ENCODE data around the gene MEIS2.

Gene MEIS2

DNA sequence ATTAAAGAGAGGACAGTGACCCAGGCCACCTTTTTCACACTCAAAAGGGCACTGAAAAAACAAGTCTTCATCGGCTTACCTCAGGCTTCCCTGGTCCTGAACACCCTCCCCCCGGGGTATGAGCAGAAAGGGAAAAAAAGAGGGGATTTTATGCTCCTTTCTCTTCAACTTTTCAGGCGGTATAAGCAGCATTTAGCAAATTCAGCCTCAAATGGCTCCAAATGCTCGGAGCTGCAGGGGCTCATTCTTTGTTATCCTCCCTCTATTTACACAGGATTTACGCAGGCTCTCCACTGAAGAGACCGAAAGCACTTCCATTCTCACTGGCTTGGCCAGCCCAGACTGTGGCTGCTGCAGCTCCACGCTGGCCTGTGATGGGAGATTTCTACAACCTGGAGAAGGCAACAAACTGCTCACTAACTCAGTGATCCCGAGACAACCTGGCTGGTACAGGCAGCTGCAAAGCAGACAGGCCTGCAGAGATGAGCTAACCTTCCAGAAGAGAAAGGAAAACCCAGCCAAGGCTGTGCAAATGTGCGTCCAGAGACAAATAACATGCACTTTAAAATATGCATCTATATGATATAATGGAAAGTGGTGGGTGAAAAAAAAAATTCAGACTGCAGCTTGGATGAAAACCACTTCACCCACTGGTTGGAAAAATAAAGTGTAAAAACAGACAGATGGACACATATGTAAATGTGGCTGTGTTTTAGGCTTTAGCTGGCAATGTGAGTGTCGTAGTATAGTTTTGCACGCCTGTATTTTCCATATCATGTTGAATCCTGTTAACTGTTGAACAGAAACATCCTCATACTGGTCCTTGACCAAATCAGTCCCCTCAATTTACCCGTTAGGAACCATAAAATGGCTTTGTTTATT is 54.2 kb downstream of the MEIS2 start:
- DNase-seq (ENCODE audit: low read depth, low spot score), result no peak
- H3K27ac ChIP-seq, result no peak overlapping the region

DNA sequence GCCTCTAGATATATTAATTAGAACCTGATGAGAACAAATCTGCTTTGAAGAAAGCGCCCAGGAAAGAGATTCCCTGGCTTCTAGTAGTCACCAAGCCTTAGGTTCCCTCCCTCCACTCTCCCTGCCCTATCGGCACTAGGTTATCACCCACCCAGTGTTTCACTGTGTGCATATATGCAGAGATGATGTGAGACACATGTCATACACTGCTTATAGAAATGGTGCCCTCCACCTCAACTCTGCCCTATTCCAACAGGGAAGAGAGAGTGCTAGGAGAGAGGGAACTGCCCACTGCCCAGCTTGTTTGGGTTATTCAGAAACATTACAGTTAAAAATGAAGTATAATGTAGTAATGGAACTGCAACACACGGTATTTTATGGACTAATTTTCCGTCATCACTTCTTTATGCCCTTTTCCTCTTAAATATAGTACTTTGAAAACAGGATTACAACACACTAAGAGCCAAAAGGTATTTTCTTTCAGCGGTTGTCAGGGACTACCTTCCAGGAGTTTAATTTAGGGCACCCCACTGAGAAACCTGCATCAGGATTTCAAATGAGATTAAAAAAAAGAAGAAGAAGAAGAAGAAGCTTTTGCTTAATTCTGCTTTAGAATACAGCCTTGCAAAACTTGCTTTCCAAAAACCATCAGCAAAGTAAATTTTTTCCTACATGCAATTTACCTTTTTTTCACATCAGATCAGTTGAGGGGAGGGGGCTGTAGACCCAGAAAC is 55.3 kb downstream of the MEIS2 start:
- H3K27ac ChIP-seq, result no peak overlapping the region
- no peak for DNase-seq (ENCODE audit: low read depth, low spot score)

DNA sequence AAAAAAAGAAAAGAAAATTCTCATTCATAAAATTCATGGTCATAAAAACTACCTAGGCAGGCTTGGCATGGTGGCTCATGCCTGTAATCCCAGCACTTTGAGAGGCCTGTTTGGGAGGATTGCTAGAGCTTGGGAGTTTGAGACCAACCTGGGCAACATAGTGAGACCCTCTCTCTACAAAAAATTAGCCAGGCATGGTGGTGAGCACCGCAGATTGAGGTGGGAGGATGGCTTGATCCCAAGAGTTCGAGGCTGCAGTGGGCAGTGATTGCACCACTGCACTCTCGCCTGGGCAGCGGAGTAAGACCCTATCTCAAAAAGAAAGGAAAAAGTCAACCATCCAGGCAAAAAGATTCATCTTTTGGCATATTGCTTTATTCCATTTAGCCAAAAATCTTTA is 58.5 kb downstream of the MEIS2 start:
- no peak overlapping the region for H3K27ac ChIP-seq
- no peak for DNase-seq (ENCODE audit: low read depth, low spot score)

DNA sequence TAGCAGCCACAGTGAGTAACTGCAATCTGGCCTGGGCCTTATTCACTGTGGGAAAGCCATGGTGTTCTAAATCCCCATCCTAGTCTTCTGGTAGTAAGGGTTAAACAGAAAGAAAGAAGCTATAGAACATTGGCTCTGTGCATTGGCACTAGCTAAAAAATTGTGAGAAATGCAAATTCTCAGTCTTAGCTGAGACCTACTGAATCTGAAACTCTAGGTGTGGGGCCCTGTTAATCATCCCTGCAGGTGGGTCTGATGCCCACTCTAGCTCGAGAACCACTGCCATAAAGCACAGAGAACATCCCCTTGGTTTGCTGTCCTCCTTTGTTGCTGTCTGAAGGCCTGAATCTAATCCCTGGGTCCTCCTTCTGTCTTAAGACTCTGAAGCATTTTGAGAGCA is 59.3 kb downstream of the MEIS2 start:
- DNase-seq (ENCODE audit: low read depth, low spot score), result no peak
- H3K27ac ChIP-seq, result no peak overlapping the region

DNA sequence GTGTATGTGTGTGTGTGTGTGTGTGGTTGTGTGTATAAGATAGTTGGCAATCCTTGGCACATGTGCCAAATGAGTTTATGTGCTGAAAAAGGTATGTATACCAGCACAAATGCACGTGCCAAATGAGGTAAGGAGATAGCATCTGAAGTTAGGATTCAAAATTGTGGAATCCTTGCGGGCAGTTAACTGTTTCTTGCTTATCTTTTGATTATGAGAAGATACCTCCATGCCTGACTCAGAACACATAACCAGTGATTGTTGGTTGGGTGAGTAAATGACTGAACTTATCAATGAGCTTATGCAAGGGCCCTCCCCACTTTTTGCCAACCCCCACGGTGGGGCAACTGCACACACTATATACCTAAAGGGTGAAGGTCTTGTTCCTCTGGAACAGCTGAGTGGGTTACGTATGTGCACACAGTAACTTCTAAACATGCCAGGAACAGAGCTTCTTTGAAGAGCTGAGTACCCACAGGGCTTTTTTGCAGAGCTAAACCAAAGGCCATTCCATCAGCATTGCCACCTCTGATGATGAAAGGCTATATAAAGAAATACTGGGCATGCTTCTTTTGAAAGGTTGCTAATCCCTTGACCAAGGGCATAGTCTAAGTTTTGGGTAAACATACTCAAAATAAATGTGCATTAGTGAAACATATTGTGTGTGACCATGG is 60.1 kb downstream of the MEIS2 start:
- DNase-seq (ENCODE audit: low read depth, low spot score), result no peak

DNA sequence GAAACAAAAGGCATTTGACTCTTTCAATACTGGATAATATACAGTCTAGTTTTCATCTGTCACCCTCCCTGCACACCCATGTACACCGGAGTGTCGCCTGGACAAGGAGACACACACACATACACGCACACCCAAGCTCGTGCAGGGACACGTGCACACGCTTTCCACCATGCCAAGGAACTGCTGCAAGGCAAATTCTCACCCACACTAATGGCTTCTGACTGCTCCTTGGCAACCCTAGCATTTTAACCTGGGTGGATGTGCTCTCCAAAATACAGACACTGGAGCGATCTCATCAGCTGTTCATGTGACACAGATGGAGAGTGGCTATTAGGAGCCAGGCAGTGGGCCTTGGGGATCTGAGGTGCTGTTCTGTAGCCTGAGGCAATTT is 61.6 kb downstream of the MEIS2 start:
- H3K27ac ChIP-seq, result no peak overlapping the region
- no peak for DNase-seq (ENCODE audit: low read depth, low spot score)

More for the DNA sequence above, 60.1 kb downstream of the MEIS2 start:
- H3K27ac ChIP-seq, result no peak overlapping the region

DNA sequence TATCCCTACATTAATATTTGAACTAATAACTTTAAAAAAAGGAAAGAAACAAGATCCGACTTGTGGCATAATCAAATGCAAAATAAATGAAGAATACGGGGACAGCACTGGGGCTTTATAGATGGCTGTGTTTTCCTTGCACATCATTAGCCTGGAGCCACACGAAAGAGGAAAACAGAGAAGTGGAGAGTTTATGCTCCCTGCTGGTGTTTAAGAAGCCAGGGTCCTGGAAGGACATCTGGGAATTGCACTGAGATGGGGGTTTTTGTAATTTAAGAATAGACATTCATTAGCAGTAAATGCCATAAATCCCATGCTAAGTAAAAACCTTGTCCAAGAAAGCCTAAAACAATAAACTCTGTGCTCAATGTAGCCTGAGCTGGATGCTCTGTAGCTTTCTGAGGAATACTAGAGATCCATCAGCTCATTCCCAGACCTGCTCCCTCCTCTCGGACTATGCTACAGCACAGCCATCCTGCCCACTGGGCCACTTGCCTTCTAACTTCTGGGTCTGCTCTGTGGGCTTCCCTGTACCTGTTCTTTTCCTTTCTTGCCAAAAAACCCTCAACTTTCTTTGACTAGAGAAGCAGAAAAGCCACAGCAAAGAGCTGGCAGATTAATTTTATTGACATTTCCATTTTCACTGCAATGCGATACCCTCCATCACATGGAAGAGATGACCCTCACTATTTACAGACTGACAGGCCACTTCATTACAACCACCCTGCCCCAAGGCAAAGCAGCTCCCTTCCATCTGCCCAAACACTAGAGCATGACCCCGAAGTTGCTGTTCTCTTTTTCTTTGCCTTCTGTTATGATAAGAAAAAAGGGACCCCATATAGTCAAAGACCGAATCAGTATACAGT is 62.3 kb downstream of the MEIS2 start:
- no peak overlapping the region for H3K27ac ChIP-seq
- DNase-seq (ENCODE audit: low read depth, low spot score), result no peak

DNA sequence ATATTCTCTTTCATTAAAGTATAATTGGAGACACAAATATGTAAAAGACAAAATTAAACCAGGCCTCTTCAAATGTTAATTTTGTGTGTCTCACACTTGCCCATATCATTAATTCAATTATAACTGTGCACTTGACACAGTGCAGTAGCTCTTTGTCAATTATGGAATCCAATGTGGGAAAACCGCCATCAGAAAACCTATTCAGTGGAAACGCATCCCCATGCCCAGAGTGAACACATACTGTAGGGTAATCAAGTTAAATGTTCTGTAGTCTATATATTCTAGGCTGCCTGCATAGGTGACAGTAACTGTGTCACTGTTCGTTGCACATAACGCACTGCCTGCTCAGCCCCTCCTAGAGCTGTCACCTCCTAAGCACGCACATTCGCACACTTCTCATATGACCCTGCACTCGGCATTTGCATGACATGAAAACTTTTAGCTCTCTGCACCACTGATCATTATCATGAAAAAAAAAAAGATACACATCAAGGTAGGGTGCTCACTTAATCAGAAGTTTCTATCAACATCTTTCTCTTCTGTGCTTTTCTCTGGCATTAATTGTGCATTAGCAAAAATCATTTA is 63.2 kb downstream of the MEIS2 start:
- DNase-seq (ENCODE audit: low read depth, low spot score), result no peak
- H3K27ac ChIP-seq, result no peak overlapping the region

DNA sequence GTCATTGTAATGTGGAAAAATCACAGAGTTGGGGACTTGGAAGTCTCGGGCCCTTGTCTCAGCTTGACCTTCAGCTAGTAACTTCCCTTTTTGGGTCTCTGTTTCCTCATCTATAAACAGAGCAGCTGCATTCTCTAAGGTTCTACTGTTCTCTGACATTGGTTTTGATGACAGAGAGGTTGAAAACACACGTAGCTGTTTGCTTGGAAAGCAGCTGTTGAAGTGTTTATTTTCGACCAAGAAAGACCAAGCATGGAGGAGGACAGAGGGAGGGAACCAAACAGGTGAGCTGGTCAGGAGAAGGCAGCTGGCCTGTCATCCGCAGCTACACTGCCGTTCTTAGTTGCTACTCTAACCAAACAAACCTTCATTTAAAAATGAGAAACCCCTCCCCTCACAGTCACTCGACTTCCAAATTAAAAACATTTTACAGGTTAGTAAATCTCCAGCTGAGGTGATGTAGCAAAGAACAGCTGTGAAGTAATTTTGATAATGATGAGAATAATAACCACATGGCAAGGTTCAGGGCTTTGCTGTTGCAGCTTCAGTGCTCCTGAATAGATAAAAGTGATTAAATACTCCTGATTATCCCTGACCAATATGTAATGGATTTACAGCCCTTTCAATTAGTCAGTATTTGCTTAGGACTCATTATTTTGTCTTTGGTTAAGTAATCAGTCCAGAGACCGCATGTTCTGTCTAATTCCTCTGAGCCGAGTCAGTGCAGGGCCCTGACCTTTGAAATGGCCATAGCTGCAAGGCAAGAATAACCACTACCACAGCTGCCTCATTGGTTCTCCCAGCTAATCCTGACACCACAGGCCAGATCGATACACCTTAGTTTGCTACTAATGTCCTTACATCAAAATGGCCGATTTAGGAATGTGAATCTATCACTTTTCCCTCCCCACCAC is 65.3 kb downstream of the MEIS2 start:
- DNase-seq (ENCODE audit: low read depth, low spot score), result no peak
- H3K27ac ChIP-seq, result no peak overlapping the region

DNA sequence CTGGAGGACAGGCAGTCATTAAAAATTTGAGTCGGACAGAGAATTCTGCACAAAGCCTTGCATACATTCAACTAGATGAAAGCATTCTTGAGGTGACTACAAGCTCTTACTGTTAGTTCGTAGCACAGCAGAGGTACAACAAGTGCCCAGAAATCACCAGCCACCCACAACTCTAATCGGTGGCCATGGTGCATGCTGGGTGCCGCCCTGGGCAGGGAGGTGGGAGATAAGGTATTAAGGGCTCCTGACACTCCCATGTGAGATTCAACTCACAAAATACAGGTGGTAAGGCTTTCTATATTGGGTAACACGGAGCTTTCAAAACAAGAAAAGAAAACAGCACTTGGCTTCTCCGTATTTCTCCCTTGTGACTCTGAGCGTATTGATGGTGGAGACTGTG is 66.0 kb downstream of the MEIS2 start:
- no peak overlapping the region for H3K27ac ChIP-seq
- DNase-seq (ENCODE audit: low read depth, low spot score), result no peak

DNA sequence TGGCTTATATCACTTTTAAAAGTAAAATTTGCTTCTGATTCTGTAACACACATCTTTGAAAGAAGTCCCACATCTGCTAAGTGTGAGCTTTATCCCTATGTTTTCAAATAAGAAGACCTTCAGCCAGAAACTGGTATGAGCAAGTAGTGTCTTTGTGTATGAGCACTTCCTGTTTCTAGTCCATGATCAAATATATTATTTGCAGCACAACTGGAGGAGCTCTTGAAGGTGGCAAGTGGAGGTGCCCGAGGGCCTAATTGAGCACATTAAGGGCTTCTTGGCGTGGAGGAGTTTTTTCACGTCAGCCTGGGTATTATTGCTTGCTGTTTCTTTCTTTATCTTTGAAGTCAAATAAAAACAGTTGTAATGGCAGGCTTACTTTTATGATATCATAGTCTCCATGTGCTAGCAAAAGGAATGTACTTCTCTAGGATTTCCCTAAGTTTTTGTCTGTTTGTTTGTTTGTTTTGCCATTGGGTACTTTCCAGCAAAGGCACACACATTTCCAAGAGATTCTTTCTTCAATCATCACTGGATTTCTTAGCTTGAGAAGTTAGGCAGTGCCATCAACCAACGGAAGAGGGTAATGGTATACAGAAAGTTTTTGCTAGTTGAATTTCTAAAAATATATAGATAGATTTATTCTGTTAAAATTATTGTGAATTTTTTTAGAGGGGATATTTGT is 68.1 kb downstream of the MEIS2 start:
- DNase-seq (ENCODE audit: low read depth, low spot score), result no peak
- H3K27ac ChIP-seq, result no peak overlapping the region

DNA sequence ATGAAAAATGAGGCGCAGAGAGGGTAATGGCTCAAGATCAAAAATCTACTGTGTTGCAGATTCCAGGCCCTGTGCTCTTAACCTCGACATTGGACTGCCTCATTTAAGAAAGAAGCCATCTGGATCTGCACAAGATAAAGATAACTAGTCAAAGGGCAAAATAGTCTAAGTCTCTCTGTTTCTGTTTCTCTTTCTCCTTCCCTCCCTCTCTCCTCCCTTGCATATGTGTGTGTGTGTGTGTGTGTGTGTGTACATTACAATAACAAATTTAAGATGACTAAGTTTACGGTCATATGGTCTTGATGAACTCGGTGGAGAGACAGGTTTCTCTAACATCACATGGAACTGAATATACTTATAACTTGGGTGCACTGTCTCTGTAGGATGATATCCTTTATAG is 69.2 kb downstream of the MEIS2 start:
- DNase-seq (ENCODE audit: low read depth, low spot score), result peak; percentile 37
- H3K27ac ChIP-seq, result no peak overlapping the region

DNA sequence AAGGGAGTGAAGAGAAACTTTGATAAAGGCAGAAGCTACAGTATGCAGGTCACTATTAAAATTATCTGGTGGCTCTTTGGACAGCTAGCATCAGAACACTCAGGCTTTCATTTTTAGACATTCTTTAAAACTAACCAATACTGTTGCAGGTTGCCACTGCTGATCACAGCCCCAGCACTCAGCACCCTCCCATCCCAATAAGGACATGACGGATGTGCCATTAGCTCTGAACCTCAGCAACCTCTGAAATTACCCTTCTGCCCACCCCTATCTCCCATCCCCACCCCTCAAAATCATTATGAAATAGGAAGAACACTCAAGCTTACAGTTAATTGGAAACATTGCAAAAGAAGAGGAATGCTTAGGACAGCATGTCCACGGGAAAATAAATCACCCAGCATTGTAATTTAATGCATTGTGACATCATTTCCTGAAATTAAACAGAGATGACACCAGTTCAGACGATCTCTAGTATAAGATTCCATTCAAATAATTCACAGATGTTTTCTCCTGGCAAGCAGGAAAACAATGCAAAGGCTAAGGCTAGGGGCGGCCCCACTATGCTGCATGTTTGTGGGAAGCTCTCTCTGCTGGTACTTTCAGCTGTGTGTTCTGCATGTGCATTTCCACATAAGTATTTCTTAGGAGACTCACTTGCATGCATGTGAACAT is 71.6 kb downstream of the MEIS2 start:
- no peak overlapping the region for H3K27ac ChIP-seq
- no peak for DNase-seq (ENCODE audit: low read depth, low spot score)

DNA sequence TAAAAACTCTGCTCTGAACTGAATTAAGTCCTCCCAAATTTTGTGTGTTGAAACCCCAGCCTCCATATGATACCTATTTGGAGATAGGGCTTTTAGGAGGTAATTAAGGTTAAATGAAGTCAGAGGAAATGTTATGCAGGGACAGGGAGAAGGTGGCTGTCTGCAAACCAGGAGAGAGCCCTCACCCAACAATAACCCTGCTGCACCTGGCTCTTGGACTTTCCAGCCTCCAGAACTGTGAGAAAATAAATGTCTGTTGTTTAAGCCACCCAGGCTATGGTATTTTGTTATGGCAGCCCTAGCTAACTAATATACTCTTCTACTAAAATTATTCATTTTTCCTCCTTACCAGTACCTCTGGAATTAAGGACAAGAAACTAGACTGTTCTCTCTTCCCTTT is 79.5 kb downstream of the MEIS2 start:
- H3K27ac ChIP-seq, result no peak overlapping the region
- no peak for DNase-seq (ENCODE audit: low read depth, low spot score)

DNA sequence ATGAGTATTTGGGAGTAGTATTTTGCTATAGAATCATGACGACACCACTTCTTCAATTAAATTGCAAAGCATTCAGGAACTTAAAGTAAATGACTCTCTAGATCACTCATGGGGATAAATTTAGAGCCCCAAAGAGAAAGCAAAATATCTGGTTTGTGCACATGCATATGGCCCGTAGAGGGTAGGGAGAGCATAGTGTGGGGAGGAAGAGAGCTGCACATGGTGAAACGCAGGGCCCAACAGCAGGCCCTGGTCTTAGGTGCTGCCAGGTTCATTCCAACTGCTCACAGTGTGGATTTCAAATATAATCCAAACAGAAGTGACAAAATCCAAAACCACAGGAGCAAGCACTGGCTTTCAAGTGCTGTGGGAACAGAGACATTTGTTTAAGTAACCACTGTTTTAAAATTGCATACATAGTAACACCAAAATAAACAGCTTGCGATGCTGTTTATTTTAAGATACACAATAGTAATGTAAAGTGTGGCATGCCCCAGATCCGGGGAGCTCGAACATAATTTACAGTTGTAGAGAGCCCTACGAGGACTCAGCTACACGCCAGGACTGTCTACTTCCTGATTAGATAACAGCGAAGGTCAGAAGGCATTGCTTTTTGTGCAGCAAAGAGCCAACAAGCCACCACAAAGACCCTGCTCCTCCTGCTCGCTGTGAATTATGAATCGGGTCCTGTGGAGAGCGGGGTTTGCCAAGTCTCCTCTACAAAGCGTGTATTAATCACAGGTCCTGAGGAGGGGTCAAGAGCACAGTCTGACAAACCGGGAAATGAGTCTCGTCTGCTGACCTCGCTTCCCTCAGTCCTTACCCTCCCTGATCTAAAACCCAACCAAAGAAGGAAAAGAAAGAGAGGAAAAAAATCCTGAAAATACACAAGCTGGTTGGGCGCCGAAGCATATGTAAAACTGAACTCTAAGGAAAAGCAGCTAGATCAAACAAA is 80.6 kb downstream of the MEIS2 start:
- no peak overlapping the region for H3K27ac ChIP-seq
- DNase-seq (ENCODE audit: low read depth, low spot score), result no peak

DNA sequence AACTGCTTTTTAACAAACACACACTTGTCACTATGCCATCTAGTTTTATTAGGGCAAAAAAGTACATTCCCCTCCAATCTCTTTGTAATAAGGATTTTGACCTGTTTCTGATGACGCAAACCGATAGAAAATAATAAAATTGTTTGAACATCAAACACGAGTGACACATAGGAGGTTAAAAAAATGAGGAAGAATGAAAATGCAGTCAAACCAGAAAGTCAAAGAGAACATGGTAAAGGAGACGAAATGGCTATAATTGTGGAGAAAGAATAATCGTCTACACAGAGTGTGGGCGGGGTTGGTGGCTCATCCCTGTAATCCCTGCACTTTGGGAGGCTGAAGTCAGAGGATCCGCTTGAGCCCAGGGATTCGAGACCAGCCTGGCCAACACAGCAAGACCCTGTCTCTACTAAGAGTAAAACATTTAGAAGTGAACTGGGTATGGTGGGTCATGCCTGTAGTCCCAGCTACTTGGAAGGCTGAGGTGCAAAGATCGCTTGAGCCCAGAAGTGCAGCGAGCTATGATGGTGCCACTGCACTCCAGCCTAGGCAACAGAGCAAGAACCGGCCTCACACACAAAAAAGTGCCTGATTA is 83.2 kb downstream of the MEIS2 start:
- H3K27ac ChIP-seq, result peak overlapping the region; percentile 23
- DNase-seq (ENCODE audit: low read depth, low spot score), result no peak

Data from epithelial cell of prostate (primary cell).